Stimulated activated CD4-positive, alpha-beta T cell treated with anti-CD3 and anti-CD28 coated beads, TNF-alpha, amount 100 ng/mL, for 24 hours (primary cell): Measurements from ENCODE around the gene NPW.

ENCODE experiments used
- DNase-seq, 3 experiments: peaks; one replicate each; pipeline ENCODE4 v3.0.0-alpha.2; 2020; ENCODE audit warnings: low read depth in 3 of 3

The NPW gene

DNA sequence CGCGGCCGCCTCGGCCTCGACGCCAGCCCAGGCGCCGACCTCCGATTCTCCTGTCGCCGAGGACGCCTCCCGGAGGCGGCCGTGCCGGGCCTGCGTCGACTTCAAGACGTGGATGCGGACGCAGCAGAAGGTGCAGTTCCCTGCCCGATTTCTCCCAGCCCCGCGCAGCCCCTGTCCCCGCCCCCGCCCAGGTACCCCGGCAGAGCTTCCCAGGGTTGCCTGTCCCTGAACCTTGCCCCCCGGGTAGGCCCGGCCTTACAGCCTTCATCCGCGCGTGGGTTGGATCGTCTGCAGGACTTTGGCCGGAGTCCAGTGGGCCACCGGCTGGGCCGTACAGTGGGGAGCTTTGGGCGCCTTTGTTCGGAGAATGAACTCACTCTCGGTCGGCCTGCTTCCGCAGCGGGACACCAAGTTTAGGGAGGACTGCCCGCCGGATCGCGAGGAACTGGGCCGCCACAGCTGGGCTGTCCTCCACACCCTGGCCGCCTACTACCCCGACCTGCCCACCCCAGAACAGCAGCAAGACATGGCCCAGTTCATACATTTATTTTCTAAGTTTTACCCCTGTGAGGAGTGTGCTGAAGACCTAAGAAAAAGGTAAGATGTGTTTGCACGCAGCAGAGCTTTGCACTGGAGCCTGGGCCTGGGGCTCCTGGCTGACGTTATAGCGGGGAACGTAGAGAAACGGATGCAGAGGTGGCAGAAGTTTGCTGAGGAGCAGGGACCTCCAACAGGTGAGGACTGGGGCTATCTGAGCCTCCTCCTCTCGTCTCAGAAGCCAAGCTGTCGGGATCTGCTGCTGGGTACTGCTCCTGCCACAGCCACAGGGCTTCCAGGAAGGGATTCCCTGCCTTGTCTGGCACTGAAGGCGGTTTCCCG is 35.0 kb upstream of the NPW start:
- DNase-seq, result no peak

GRCh38 chr16:1985466-1986150 is 34.0 kb upstream of the NPW start:
- no peak for DNase-seq

DNA sequence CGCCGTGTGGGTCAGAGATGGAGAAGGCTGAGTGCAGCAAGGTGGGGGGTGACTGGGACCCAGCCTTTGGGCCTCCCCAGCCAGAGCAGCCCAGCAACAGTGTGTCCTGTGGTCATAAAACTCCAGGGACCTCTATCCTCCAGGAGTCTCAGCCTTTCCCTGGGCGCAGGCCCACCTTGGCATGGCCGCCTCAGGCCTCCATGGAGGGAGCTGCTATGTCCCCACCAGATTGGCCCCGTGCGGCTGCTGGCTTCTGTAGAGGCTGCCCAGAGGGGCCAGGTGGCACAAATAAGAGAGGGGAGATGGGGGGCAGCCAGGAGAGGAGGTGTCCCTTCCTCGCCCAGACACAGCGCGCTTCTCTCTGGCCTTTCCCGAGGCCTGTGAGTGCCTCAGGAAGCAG is 32.4 kb upstream of the NPW start:
- DNase-seq, result no peak

DNA sequence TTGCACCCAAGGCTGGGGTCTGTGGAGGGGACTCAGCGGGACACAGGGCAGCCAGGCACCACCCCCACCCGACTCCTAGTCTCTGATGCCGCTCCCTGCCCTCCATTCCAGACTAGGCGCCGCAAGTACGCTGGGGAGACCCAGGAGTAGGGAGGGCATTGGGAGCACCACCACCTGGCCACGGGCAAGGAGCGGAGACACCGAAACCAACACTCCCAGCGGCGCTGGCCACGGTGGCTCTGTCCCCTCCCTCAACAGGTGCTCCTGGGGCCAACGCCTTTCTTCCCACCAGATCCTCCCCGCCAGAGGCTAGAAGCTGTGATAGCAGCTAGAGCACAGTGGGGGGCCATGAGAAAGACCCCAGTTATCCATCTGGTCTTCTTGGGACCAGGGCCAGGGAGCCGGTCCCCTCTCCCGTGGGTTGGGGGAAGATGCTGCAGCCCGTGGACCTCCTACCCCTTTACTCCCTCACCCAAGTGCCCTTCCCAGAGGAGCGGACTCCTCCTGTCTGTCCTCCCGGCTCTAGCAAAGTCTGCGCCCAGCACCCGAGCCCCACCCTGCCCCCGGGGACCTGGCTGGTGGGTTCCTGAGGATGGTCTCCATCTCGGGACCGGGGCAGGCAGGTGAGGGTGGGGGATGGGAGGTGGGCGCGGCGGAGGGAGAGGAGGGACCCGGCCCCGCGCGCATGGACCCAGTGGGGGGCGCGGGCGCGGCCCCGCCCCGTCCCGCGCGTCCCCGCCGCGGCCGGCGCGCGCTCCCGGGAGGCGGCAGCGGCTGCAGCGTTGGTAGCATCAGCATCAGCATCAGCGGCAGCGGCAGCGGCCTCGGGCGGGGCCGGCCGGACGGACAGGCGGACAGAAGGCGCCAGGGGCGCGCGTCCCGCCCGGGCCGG is 30.1 kb upstream of the NPW start, which contains the start of gene SYNGR3:
Gene SYNGR3, plus strand, starts transcription at position 762 of the 892 bp plus-strand sequence. CDS start 133 bp downstream, outside the sequence.
- no peak for DNase-seq

DNA sequence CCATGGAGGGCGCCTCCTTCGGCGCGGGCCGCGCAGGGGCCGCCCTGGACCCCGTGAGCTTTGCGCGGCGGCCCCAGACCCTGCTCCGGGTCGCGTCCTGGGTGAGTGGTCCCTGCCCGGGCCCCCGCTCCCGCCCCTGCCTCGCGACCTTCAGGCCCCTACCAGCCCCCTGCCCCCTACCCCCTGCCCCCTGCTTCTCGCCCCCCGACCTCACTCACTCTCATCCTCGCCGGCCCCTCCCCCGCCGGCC is 29.6 kb upstream of the NPW start:
- no peak for DNase-seq

DNA sequence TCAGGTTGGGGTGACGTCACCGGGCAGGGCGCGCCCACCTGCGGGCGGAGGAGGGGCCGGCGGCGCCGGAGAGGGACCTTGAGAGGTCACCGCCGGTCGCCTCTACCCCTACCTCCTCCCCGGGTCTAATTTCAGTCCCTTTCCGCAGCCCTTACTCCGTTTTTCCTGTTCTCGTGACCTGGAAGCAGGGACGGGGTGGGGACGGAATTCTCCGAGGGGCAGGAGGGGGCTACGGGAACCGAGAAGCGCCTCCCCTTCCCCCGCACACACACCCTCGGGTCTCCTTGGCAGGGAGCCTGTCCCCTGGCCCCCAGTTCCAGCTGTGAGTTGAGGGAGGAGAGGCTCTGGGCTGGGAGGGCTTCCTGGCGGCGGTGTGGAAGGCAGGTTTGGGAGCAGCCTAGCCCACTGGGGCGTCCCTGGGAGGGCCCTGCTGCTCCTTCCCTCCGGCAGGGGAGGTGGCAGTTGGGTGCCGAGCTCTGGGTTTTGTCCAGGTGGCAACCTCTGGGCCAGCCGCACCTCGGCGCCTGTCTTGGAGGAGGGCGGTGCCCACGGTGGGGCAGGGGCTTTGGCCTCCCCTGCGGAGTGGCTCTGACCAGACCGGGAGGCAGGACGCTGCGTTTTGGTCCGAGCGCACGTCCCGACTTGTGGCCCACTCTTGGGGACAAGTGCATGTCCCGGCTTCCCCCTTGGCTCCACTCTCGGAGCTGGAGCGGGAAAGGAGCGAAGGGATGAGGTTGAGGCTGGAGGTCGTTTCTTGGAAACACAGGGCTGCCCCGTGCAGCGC is 29.0 kb upstream of the NPW start:
- DNase-seq, result no peak

- no peak for DNase-seq
Measured at GRCh38 chr16:1991135-1991551, 28.4 kb upstream of the NPW start.

DNA sequence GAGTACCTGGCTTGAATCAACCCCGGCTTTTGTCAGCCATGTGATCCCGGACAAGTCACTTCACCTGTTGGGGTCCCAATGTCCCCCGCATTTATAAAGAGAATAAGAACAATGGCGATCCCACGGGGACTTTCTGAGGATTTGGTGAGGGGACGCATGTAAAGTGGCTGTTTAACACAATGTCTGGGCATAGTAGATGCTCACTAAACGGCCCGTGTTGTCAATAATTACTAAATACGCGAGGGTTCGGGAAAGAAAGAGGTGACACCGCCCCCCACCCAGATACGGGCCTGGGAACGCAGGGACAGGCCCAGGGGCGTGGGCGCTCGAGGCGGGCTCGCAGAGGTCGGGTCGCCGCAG is 28.0 kb upstream of the NPW start:
- no peak for DNase-seq

- peak; percentile 94 to 97 (median 95) for DNase-seq
Measured at GRCh38 chr16:1991948-1992703, 27.5 kb upstream of the NPW start.

DNA sequence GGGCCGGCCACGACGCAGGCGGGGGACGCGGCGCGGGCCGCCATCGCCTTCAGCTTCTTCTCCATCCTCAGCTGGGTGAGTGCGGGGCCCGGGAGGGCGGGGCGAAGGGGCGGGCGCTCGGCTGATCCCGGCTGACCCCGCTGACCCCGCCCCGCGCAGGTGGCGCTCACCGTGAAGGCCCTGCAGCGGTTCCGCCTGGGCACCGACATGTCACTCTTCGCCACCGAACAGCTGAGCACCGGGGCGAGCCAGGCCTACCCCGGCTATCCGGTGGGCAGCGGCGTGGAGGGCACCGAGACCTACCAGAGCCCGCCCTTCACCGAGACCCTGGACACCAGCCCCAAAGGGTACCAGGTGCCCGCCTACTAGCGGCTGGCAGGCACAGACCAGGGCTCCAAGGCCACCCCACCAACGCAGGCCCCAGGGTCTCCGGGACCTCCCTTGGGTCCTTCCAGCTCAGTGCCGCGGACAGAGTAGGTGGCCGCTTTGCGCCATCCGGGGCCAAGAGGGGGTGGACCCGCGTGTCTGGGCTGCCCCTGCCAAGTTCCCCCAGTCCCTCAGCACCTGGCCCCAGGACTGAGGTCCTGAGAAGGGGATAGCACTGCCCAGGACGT is 26.8 kb upstream of the NPW start:
- DNase-seq, result no peak

GRCh38 chr16:1993731-1994131 is 25.9 kb upstream of the NPW start:
- no peak for DNase-seq

- no peak for DNase-seq
Measured at GRCh38 chr16:1997494-1998359, 21.9 kb upstream of the NPW start.

DNA sequence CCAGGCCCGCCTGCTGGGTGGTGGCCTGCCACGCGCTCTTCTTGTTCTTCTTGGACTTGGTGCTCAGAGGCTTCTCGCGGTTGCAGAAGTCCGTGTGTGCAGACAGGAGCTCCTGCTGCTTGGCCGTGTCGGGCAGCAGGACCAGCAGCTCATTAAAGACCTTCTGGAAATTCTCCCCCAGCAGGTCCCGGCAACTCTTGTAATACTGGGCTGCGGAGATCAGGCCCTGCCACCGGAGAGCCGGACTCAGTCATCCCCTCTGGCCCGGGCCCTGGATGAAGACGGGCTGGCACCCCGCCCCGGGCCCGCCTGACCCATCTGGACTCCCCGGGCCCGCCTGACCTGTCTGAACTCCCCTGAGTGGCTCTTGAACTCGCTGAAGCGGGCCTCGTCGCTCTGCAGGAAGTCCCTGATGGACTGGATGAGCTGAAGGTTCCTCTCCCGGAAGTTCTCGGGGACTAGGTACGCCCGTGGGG is 21.2 kb upstream of the NPW start:
- DNase-seq, result no peak

DNA sequence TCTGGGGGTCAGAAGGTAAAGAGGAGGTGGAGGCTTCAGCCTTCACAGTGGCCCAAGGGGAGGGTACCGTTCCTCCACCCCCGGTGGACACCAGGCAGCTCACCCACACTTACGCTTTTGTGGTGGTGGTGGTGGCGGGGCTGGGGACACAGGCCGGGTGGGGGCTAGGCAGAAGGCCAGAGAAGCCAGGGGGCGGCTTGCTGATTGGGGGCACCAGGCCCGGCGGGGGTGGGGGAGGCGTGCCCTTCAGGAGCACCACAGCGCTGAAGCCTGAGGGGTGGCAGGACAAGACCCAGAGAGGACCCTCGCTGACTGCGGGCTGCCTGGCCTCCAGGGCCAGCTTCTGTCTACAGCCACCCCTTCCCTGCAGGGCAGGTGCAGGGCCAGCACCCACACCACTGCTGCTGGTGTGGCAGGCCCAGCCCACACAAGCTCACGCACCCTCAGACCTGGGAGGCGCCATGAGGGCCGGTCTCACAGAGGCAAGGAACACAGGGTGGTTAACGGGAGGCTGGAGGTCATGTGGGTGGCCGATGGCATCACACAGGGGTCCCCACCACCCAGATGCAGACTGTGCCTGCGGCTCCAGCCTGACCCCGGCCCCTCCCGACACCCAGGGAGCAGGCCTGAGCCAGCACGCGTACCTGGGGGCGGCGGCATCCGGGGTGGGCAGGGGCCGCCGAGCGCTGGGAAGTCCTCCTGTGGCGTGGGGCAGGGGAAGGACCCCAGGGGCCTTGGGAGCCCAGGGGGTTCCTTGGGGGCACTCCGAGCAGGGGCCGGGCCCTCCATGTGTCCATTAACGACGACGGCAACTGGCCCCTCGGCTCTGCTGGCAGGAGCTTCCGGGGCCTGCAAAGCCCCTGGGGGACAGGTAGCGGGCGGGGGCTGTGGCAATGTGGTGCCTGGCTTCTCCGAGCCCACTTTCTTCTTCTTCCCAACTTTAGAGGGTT is 20.5 kb upstream of the NPW start:
- DNase-seq, result no peak

- DNase-seq, result no peak
Measured at GRCh38 chr16:1999866-2000514, 19.6 kb upstream of the NPW start.

- DNase-seq, result no peak
Measured at GRCh38 chr16:2001035-2001434, 18.6 kb upstream of the NPW start.

DNA sequence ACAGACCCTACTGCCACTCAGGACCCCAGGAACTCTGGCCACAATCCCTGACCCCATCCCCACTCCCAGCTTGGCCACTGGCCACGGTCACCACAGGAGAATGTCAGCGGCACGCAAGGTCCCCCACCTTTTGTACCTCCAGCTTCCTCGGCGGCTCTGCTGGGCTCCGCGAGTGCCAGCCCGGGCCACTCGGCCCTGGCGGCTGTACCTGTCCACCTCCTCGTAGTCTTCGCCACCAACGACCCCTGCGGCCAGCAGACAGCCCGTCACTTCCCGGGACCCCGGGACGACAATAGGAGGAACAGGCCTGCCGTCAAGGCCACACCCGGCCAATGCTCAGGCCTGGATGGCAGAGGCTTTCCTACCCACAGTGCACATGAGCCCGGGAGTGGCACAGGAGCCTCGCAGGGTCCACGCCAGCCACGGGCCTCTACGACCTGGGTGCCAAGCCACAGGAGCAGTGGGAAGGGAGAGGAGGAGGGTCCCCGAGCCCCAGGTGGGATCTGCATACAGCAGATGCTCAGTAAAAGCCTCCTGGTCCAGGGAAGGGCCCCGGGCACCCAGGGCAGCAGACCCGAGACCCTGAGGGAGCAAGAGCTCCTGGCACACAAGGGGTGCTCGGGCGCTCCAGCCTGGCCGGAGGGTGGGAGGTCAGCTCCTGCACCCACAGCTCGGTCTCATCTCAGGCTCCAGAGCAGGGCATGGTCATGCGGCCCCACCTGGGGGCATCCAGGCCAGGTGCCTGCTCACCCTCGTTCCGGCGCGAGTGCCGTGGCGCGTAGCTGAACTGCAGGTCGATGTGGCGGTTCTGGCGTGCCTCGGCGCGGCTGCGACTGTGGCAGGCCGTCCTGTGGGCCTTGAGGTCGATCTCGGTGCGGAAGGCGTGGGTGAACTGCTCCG is 17.9 kb upstream of the NPW start:
- DNase-seq, result no peak
